Esophagus muscularis mucosa (tissue), 4 donors: ENCODE results near the gene MALL. TPM values are rescaled to one million over a fixed set of nuclear protein-coding genes. Genes with fewer than 3 reads are reported as not detected.
A peak's percentile ranks its signal among the peaks of the same experiment; 100 is the strongest.
"Not testable (repeated sequence)": the region's sequence is repeated elsewhere in the genome, so short reads cannot be mapped to it uniquely, and the experiment has no call there.

Experiments
- DNase-seq: peaks from one replicate; pipeline ENCODE4 v3.0.0-alpha.2; 2017; ENCODE audit errors: extremely low spot score
- H3K27ac ChIP-seq, 4 donors: fragments of 200-600 bp; sonication (generic); replicated peaks in 1 of 4; 1 replicate in 3 of 4; 2 replicates in 1 of 4; pipeline ENCODE4 v1.5.1; 2016 to 2019; ENCODE audit warnings: mild to moderate bottlenecking in 1 of 4
- H3K27me3 ChIP-seq, 4 donors: fragments of 200-600 bp; sonication (generic); one replicate each; pipeline versions ENCODE4 v1.5.1 to v1.6.0; 2016 to 2019
- H3K36me3 ChIP-seq, 4 donors: fragments of 200-600 bp; sonication (generic); one replicate each; pipeline ENCODE4 v1.5.1; 2016 to 2019
- H3K4me1 ChIP-seq, 4 donors: fragments of 200-600 bp; sonication (generic); one replicate each; pipeline ENCODE4 v1.5.1; 2016 to 2019
- H3K4me3 ChIP-seq, 4 donors: fragments of 200-600 bp; sonication (generic); 1 replicate in 2 of 4; 2 replicates in 2 of 4; pipeline ENCODE4 v1.5.1; 2016 to 2019; ENCODE audit warnings: mild to moderate bottlenecking in 4 of 4, moderate library complexity in 1 of 4
- H3K9me3 ChIP-seq, 4 donors: fragments of 200-600 bp; sonication (generic); 1 replicate in 3 of 4; 2 replicates in 1 of 4; pipeline ENCODE4 v1.5.1; 2016 to 2019
- EP300 ChIP-seq: sonication (generic); formaldehyde crosslinking; IDR thresholded peaks from one replicate; pipeline ENCODE4 v1.6.1; 2017; ENCODE audit warnings: antibody characterized with exemption
- POLR2A ChIP-seq: fragments of 450-650 bp; IDR thresholded peaks from one replicate; pipeline ENCODE4 v1.6.1; 2017; ENCODE audit warnings: antibody characterized with exemption, moderate library complexity, mild to moderate bottlenecking, low read depth
- POLR2AphosphoS5 ChIP-seq, 2 donors: sonication (generic); formaldehyde crosslinking; IDR thresholded peaks; one replicate each; pipeline ENCODE4 v1.6.1; 2017; ENCODE audit warnings: antibody characterized with exemption in 2 of 2
- WGBS: methylation state at CpG from one replicate; pipeline ENCODE4 v1.1.5; 2018; 5-methylcytosine and 5-hydroxymethylcytosine counted together
- intact Hi-C: fragments of 100-400 bp; cut with DNase I; formaldehyde crosslinking; loops from one replicate; pipeline ENCODE4 v1.15.1; 2023
- total RNA-seq, 4 donors: library from RNA; depleted of rRNA; stranded (reverse); fragments of >200 nt; gene quantifications; one replicate each; pipeline versions ENCODE4 v1.1.0 to v1.2.1, GENCODE V29; 2016
- TF ChIP-seq, protein P1 (sequence below), 3 experiments: fragments of 200-600 bp in 2 of 3; fragments of 450-650 bp in 1 of 3; sonication (generic) in 2 of 3; IDR thresholded peaks; one replicate each; pipeline ENCODE4 v1.5.1; 2017 to 2019; ENCODE audit warnings: antibody characterized with exemption in 3 of 3, mild to moderate bottlenecking in 2 of 3, moderate library complexity in 1 of 3

MALL gene
- total RNA-seq, 4 donors from 2014 or later, result 5.0 to 20.4 (median 18.1) TPM

- intact Hi-C loops, result no loop called here
- H3K9me3 ChIP-seq, result no peaks in the 10 kb centered on the region
- 84% methylated on average over 14 of the region's 14 CpGs for WGBS
- peak; percentile 70 for DNase-seq
- peaks cover 26 to 34% (median 32%) of the 10 kb centered on the region in 4 donors for H3K4me1 ChIP-seq
- H3K4me3 ChIP-seq, result no peak overlapping the region
- peaks cover 0 to 10% (median 0%) of the 10 kb centered on the region in 4 donors for H3K27me3 ChIP-seq
- no peaks in the 10 kb centered on the region for H3K36me3 ChIP-seq
- no peak overlapping the region for H3K27ac ChIP-seq
- TF ChIP-seq POLR2A (no peak), POLR2AphosphoS5 (IDR thresholded peaks at IDR 0.05) (no peak), EP300 (no peak)
- TF ChIP-seq, protein P1, sequence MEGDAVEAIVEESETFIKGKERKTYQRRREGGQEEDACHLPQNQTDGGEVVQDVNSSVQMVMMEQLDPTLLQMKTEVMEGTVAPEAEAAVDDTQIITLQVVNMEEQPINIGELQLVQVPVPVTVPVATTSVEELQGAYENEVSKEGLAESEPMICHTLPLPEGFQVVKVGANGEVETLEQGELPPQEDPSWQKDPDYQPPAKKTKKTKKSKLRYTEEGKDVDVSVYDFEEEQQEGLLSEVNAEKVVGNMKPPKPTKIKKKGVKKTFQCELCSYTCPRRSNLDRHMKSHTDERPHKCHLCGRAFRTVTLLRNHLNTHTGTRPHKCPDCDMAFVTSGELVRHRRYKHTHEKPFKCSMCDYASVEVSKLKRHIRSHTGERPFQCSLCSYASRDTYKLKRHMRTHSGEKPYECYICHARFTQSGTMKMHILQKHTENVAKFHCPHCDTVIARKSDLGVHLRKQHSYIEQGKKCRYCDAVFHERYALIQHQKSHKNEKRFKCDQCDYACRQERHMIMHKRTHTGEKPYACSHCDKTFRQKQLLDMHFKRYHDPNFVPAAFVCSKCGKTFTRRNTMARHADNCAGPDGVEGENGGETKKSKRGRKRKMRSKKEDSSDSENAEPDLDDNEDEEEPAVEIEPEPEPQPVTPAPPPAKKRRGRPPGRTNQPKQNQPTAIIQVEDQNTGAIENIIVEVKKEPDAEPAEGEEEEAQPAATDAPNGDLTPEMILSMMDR (IDR thresholded peaks at IDR 0.05), result no peak
Observed at GRCh38 chr2:110097506-110098220, 18.0 kb downstream of the MALL start.

- 89% methylated on average over 8 of the region's 8 CpGs for WGBS
Observed at GRCh38 chr2:110095994-110096633, 19.5 kb downstream of the MALL start.

GRCh38 chr2:110094884-110095534 is 20.6 kb downstream of the MALL start:
- H3K9me3 ChIP-seq, H3K36me3 ChIP-seq, DNase-seq, H3K27ac ChIP-seq, intact Hi-C loops, H3K4me3 ChIP-seq: not testable (repeated sequence)
- WGBS, result 62% methylated on average over 5 of the region's 6 CpGs
- Histone ChIP-seq H3K27me3 (peaks cover 0 to 10% (median 0%) of the 10 kb centered on the region in 4 donors), H3K4me1 (peaks cover 2 to 12% (median 8%) of the 10 kb centered on the region in 4 donors)

More at GRCh38 chr2:110095994-110096633, 19.5 kb downstream of the MALL start:
- intact Hi-C loops, result no loop called here
- no peaks in the 10 kb centered on the region for H3K36me3 ChIP-seq
- TF ChIP-seq, protein P1 (IDR thresholded peaks at IDR 0.05), result no peak
- TF ChIP-seq POLR2AphosphoS5 (IDR thresholded peaks at IDR 0.05), result no peak
- no peak for TF ChIP-seq EP300
- TF ChIP-seq POLR2A, result no peak
- H3K4me1 ChIP-seq, result peaks cover 13 to 19% (median 16%) of the 10 kb centered on the region in 4 donors
- peaks cover 0 to 10% (median 0%) of the 10 kb centered on the region in 4 donors for H3K27me3 ChIP-seq
- no peaks in the 10 kb centered on the region for H3K9me3 ChIP-seq
- DNase-seq, result peak; percentile 62
- no peak overlapping the region for H3K4me3 ChIP-seq
- H3K27ac ChIP-seq, result no peak overlapping the region

DNA sequence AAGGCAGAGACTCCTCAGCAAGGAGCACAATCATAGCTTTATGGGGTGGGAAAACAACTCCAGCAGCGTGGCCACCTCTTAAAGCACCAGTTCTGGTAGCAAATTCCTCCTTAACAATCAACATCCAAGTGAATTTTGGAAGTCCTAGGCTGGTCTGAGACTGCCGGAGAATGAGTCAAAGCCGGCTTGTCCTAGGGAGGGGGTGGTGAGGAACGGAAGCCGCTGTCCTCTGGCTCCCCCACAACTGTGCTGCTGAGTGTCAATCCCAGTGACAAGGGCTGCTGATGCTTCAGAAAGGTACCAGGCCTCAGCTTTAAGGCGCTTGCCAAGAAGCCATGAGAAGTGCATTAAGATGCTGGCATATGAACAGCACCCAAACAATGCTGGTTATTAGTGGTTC is 21.7 kb downstream of the MALL start:
- H3K9me3 ChIP-seq, DNase-seq, H3K4me1 ChIP-seq, H3K27ac ChIP-seq, H3K36me3 ChIP-seq, intact Hi-C loops, H3K4me3 ChIP-seq: not testable (repeated sequence)
- whole genome bisulfite sequencing, result no CpG with 5 or more reads among the region's 6 CpGs
- peaks cover 0 to 10% (median 0%) of the 10 kb centered on the region in 4 donors for H3K27me3 ChIP-seq

GRCh38 chr2:110090164-110090563 is 25.5 kb downstream of the MALL start:
- H3K9me3 ChIP-seq, H3K27me3 ChIP-seq, intact Hi-C loops, H3K4me1 ChIP-seq, H3K27ac ChIP-seq, H3K4me3 ChIP-seq, DNase-seq, H3K36me3 ChIP-seq: not testable (repeated sequence)
- no CpG with 5 or more reads among the region's 4 CpGs for WGBS

DNA sequence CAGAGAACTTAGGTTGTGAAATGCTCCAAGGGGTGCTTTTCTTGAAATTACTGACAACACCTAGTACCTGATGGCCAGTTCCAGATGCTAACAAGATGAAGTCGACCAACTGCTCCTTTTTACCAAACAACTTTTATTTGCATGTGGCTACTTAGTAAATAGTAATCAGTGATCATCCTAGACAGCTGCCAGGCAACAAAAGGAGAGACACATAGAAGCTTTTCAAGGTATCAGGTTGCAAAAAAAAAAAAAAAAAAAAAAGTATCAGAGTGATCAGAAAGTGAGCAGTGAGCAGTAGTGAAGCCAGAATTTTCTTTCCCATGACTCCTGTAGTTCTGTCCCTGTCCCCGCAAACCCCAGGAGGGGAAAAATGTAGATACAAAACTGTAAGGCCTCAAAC is 31.9 kb downstream of the MALL start:
- DNase-seq, H3K27ac ChIP-seq, H3K9me3 ChIP-seq, H3K36me3 ChIP-seq, H3K4me3 ChIP-seq, intact Hi-C loops, H3K4me1 ChIP-seq, H3K27me3 ChIP-seq: not testable (repeated sequence)
- no CpG with 5 or more reads among the region's 2 CpGs for WGBS

- DNase-seq, intact Hi-C loops, H3K9me3 ChIP-seq, H3K4me3 ChIP-seq, H3K27me3 ChIP-seq, H3K36me3 ChIP-seq, H3K27ac ChIP-seq, H3K4me1 ChIP-seq: not testable (repeated sequence)
- WGBS, result no CpG with 5 or more reads among the region's 8 CpGs
Observed at GRCh38 chr2:110083162-110083561, 32.5 kb downstream of the MALL start.

- H3K4me3 ChIP-seq, H3K36me3 ChIP-seq, H3K9me3 ChIP-seq, DNase-seq, H3K27ac ChIP-seq, intact Hi-C loops, H3K27me3 ChIP-seq, H3K4me1 ChIP-seq: not testable (repeated sequence)
- no CpG with 5 or more reads among the region's 4 CpGs for WGBS
Observed at GRCh38 chr2:110078104-110078503, 37.5 kb downstream of the MALL start.

GRCh38 chr2:110075896-110076295 is 39.7 kb downstream of the MALL start:
- intact Hi-C loops, H3K36me3 ChIP-seq, H3K27ac ChIP-seq, H3K4me3 ChIP-seq, H3K27me3 ChIP-seq, H3K4me1 ChIP-seq, H3K9me3 ChIP-seq, DNase-seq: not testable (repeated sequence)
- no CpG with 5 or more reads among the region's 4 CpGs for WGBS

DNA sequence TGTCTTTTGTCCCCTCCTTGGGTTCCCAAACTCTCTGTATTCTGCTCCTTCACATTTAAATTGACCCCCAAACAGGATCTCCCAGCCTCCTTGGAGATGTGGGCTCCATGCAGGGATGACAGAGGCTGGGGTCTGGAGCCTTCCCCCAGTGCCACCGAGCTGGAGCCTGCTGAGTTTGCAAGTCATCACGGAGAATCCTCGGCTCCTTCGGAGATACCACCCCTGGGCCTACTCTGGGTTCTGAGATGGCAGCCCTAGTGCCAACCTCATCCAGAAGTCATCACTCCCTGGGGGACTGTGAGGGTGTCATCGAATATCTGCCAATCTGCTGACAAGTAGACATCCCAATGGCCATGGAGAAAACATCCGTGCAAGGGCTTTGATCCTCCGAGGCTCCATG is 45.8 kb downstream of the MALL start:
- H3K27ac ChIP-seq, intact Hi-C loops, H3K27me3 ChIP-seq, H3K9me3 ChIP-seq, DNase-seq, H3K4me3 ChIP-seq, H3K36me3 ChIP-seq, H3K4me1 ChIP-seq: not testable (repeated sequence)
- WGBS, result 98% methylated on average over 4 of the region's 7 CpGs
